HepG2 (cell line): ENCODE measurements around the gene RNF125. TPM values are rescaled to one million over a fixed set of nuclear protein-coding genes. Genes with fewer than 3 reads are reported as not detected.

Source experiments
- ATAC-seq: fragments of 200-7000 bp; cut with Tn5 transposase; 3 replicates; pipeline ENCODE4 v1.9.1; 2020; ENCODE audit warnings: mild to moderate bottlenecking, moderate library complexity
- BruUV-seq: library from RNA; stranded (reverse); fragments of 400-500 nt; replicated peaks from 2 replicates; lab custom pipeline; 2021; lab: Mats Ljungman, UMichigan
- CTCF ChIA-PET: fragments of 300-600 bp; formaldehyde crosslinking; extraction: SDS; loops from one replicate; lab custom pipeline; 2021; ENCODE audit warnings: low total read pairs, inconsistent platforms, low intra/inter-chr PET ratio; lab: Yijun Ruan, JAX
- POLR2A ChIA-PET: fragments of 350-600 bp; sonication (Branson Sonifier 250); formaldehyde crosslinking; loops from one replicate; lab custom pipeline; 2020; ENCODE audit warnings: antibody characterized with exemption, inconsistent platforms; lab: Yijun Ruan, JAX
- DNase-seq: peaks from one replicate; pipeline ENCODE4 v3.0.0-alpha.2; 2015; ENCODE audit warnings: low spot score
- FAIRE-seq: peaks from 3 replicates; lab custom pipeline; 2011; peaks lifted over from hg19 to GRCh38; lab: Jason Lieb, UNC
- H2AFZ ChIP-seq: one replicate; pipeline ENCODE4 v1.6.1; 2011; ENCODE audit warnings: low read length, inconsistent platforms
- H3K27ac ChIP-seq: fragments of 300-600 bp; 3 replicates; pipeline ENCODE4 v1.8.0; 2011; ENCODE audit warnings: mixed run types, mild to moderate bottlenecking, mixed read lengths, low read length, inconsistent platforms; ENCODE audit not compliant: insufficient read depth; ENCODE audit errors: extremely low read length
- H3K27me3 ChIP-seq, 2 experiments: fragments of 200-600 bp in 1 of 2; 2 replicates in 1 of 2; 3 replicates in 1 of 2; pipeline versions ENCODE4 v1.6.0 to v1.8.0; 2011; ENCODE audit warnings: low read length in 2 of 2, mild to moderate bottlenecking in 2 of 2, moderate library complexity in 2 of 2, inconsistent platforms in 1 of 2; ENCODE audit not compliant: insufficient read depth in 2 of 2, control insufficient read depth in 1 of 2
- H3K36me3 ChIP-seq, 2 experiments: fragments of 200-600 bp in 1 of 2; replicated peaks in 1 of 2; 2 replicates in 1 of 2; 3 replicates in 1 of 2; pipeline versions ENCODE4 v1.5.1 to v1.8.0; 2011; ENCODE audit warnings: low read length in 2 of 2, inconsistent platforms in 1 of 2; ENCODE audit not compliant: insufficient read depth in 2 of 2, control insufficient read depth in 1 of 2
- H3K4me1 ChIP-seq: 2 replicates; pipeline ENCODE4 v1.5.1; 2012; ENCODE audit warnings: low read length, inconsistent platforms; ENCODE audit not compliant: insufficient read depth
- H3K4me2 ChIP-seq: 2 replicates; pipeline ENCODE4 v1.6.0; 2011; ENCODE audit warnings: low read depth, low read length, inconsistent platforms
- H3K4me3 ChIP-seq, 3 experiments: fragments of 200-600 bp in 1 of 3; sonication (generic), shearing (Covaris generic) in 1 of 3; replicated peaks in 1 of 3; 2 replicates each; pipeline ENCODE4 v1.5.1; 2011 to 2016; ENCODE audit warnings: low read length in 3 of 3, inconsistent platforms in 2 of 3, low read depth in 2 of 3, mild to moderate bottlenecking in 2 of 3, control low read depth in 1 of 3, mixed read lengths in 1 of 3; ENCODE audit not compliant: insufficient read depth in 1 of 3
- H3K79me2 ChIP-seq: one replicate; pipeline ENCODE4 v1.6.1; 2011; ENCODE audit warnings: low read length, inconsistent platforms; ENCODE audit not compliant: insufficient read depth
- H3K9ac ChIP-seq: 2 replicates; pipeline ENCODE4 v1.6.0; 2011; ENCODE audit warnings: mild to moderate bottlenecking, low read depth, low read length, inconsistent platforms; ENCODE audit not compliant: insufficient read depth
- H3K9me3 ChIP-seq: 2 replicates; pipeline ENCODE4 v1.5.1; 2012; ENCODE audit warnings: mild to moderate bottlenecking, low read length
- H4K20me1 ChIP-seq: 2 replicates; pipeline ENCODE4 v1.6.0; 2011; ENCODE audit warnings: inconsistent platforms, mild to moderate bottlenecking, low read length, moderate library complexity; ENCODE audit not compliant: insufficient read depth
- CERS6 ChIP-seq: sonication (generic); formaldehyde crosslinking; IDR thresholded peaks from 2 replicates; pipeline ENCODE4 v1.5.0; 2020; ENCODE audit warnings: missing genetic modification reagents
- MAFF ChIP-seq: IDR thresholded peaks from 2 replicates; pipeline ENCODE4 v1.6.1; 2011; ENCODE audit warnings: low read depth, low read length, improper control_type of control experiment
- MAFG ChIP-seq: sonication (generic); formaldehyde crosslinking; IDR thresholded peaks from 2 replicates; pipeline ENCODE4 v1.5.1; 2020; ENCODE audit warnings: mild to moderate bottlenecking, missing genetic modification reagents
- MAFK ChIP-seq, 2 experiments: IDR thresholded peaks in 1 of 2; conservative IDR thresholded peaks in 1 of 2; 2 replicates each; pipeline ENCODE4 v1.6.1; 2011; ENCODE audit warnings: improper control_type of control experiment in 2 of 2, low read length in 2 of 2
- PLSCR1 ChIP-seq: sonication (generic); formaldehyde crosslinking; IDR thresholded peaks from 2 replicates; pipeline ENCODE4 v1.5.0; 2020; ENCODE audit warnings: missing genetic modification reagents, mild to moderate bottlenecking, borderline replicate concordance
- ZC3H13 ChIP-seq: sonication (generic); formaldehyde crosslinking; IDR thresholded peaks from 2 replicates; pipeline ENCODE4 v1.8.1; 2023; ENCODE audit warnings: mild to moderate bottlenecking, missing genetic modification reagents, moderate library complexity
- ZNF567 ChIP-seq: sonication (generic); formaldehyde crosslinking; IDR thresholded peaks from 2 replicates; pipeline ENCODE4 v1.8.1; 2023; ENCODE audit warnings: mild to moderate bottlenecking, missing genetic modification reagents, borderline replicate concordance
- ZNF644 ChIP-seq: IDR thresholded peaks from 2 replicates; pipeline ENCODE4 v1.6.1; 2016; ENCODE audit warnings: low read depth
- WGBS: methylation state at CpG from one replicate; pipeline ENCODE4 v1.1.6; 2017; ENCODE audit warnings: low lambda C conversion rate; 5-methylcytosine and 5-hydroxymethylcytosine counted together
- in situ Hi-C: cut with HindIII; loops from 2 replicates; pipeline ENCODE4 v1.10.0; 2017; ENCODE audit warnings: low pct_unique_long_range_greater_than_20kb; ENCODE audit not compliant: extremely low pct_ligation_motif_present
- intact Hi-C: fragments of 100-400 bp; cut with micrococcal nuclease; formaldehyde crosslinking; loops from one replicate; pipeline ENCODE4 v1.10.0; 2022; ENCODE audit not compliant: unreplicated experiment
- polyA plus RNA-seq, 8 experiments: library from polyadenylated mRNA; depleted of rRNA in 3 of 8; stranded (reverse) in 7 of 8; unstranded in 1 of 8; fragments of >200 nt; fragmentation: Illumina TruSeq in 4 of 8; extraction: Trizol in 4 of 8; gene quantifications; 2 replicates each; pipeline versions ENCODE4 v1.2.1 to v1.2.3, GENCODE V29; 2011 to 2016; ENCODE audit warnings: low read depth in 4 of 8, missing spikeins in 1 of 8, mixed read lengths in 1 of 8; ENCODE audit not compliant: insufficient read depth in 1 of 8
- total RNA-seq, 5 experiments: library from RNA; depleted of rRNA; stranded (reverse); fragments of >200 nt; fragmentation: Illumina TruSeq; extraction: Trizol; gene quantifications; 2 replicates each; pipeline ENCODE4 v1.2.3, GENCODE V29; 2016; ENCODE audit warnings: low read depth in 1 of 5

The RNF125 gene
- total and polyA plus RNA-seq, 2 of the 13 experiments (the other 11 are each of a cell fraction or from before 2014, with no cell fraction given): 0.58 to 1.8 TPM

GRCh38 chr18:32060026-32060425 is 41.4 kb downstream of the RNF125 start (continued):
- TF ChIP-seq ZNF644 (no peak), CERS6 (CRISPR knock-in tag) (no peak), PLSCR1 (CRISPR knock-in tag) (no peak), ZNF567 (CRISPR knock-in tag) (no peak)

- in situ Hi-C loops: no loop called here
- no peaks in the 10 kb centered on the region for H3K36me3 ChIP-seq
- H3K27me3 ChIP-seq: no peaks in the 10 kb centered on the region
- ChIA-PET CTCF (no interaction called here), POLR2A (no interaction called here)
- H3K4me1 ChIP-seq: peaks cover 9% of the 10 kb centered on the region
- no peak for DNase-seq
- FAIRE-seq: no peak
- H3K27ac ChIP-seq: no peak overlapping the region
- no peaks in the 10 kb centered on the region for H3K9me3 ChIP-seq
- BruUV-seq: no TSS peak
- WGBS: 89% methylated on average over 3 of the region's 3 CpGs
- H3K4me2 ChIP-seq: no peak overlapping the region
- H3K4me3 ChIP-seq: no peak overlapping the region
- H3K79me2 ChIP-seq: no peaks in the 10 kb centered on the region
- TF ChIP-seq ZC3H13 (CRISPR knock-in tag) (no peak), MAFF (peak; percentile 50; the same call in 1 of the 2 replicates), MAFK (conservative IDR thresholded peaks at IDR 0.05 in 1 of 2, IDR thresholded peaks at IDR 0.05 in 1 of 2; ENCODE audit: low read length in 2 of 2) (peak; percentile 58 to 64), MAFG (CRISPR knock-in tag) (no peak)
- no peak overlapping the region for H2AFZ ChIP-seq
- no peak overlapping the region for H3K9ac ChIP-seq
- no peak for ATAC-seq
- intact Hi-C loops: no loop called here
- H4K20me1 ChIP-seq: 0 out of 2 replicates have a peak, but pooled peaks cover 2% of the 10 kb centered on the region
Measured at GRCh38 chr18:32067375-32068167, 48.9 kb downstream of the RNF125 start.
